ENCODE data around the gene UCK2.

The UCK2 gene

DNA sequence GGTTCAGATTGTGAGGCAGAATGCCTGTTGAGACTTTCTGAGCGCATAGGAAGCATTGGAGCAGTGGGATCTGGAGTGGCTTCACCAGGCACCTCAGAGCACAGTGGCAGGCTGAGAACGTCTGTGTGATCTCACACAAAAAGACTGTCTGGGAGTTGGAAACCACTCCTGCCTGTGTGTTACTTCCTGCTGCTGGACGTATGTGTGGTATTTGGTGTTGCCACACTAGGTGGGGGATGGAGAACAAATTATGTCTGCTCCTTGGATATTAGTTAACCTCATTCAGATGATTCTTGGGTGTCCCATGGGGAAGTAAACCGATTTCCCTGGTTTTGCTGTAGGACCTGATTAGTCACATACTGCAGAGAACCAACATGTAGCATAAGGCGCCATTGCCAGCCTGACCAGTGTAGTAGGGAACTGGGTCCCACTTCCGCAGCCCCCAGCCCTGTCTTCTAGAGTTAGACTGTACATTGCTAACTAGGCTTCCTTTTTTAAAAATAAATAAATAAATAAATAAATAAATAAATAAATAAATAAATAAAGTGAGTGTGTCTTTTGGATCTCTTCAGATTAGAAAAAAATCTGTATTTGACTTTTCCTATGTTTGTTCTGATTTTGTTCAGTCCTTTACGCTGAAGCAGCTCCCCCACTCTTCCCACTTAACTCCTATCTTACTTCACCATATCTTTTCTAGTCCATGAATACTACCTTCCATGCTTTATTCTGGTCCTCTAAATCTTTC lies 26.9 kb downstream of the UCK2 start:
- DNase-seq (ENCODE audit: low read depth in 3 of 3, low spot score in 1 of 3): no peak

DNA sequence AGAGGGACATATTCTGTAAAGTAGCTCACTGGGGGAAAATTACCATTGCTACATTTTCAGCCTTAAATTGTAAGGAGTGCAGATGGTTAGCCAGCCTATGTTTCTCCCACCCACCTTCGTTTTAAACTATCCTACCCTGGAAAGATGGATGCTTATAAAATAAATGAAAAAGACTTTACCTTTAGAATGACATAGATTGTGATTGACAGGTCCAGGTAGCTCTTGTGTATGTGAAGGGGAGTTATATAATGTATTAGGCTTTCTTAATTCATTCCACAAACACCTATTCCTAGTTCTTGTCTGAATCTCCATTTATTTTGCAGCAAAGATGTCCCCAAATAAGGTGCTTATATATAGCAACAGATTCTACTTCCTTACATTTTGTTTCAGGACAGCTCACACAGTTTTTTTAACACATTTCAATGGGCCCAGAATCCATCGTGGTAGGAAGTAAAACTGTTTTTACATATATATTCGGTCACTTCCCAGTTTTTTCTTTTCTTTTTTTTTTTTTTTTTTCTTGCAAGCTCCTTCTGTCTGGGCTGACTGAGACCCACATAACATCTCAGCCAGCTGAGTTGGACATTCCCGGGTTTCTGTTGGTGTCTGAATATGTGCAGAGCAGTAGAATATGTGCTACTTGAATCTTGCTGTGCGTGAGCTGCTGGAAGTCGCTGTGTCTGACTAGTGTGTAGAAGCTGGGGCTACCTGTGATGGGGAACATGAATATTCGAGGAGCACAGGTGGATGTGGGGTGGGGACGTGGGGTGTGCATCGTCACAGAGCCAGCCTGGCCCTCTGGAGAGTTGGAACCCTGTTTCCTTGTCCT lies 27.8 kb downstream of the UCK2 start:
- no peak for DNase-seq (ENCODE audit: low read depth in 3 of 3, low spot score in 1 of 3)

DNA sequence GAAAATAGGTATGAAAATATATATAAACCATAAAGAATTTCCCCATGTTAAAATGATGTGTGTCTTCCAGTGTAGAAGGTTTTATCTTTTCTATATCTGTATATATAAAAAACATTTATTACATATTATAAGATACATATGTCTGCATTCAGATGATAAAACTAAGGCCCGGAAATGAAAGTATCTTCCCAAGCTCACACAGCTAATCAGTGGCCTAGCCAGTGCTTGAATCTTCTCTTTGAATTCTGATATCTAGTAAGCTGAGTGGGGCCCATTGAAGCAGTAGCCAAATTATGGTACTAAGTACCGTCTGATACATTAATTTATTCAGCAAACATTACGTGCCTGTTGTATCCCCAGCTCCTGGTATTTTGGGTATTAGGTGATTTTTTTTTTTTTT lies 28.6 kb downstream of the UCK2 start:
- DNase-seq (ENCODE audit: low read depth in 3 of 3, low spot score in 1 of 3): no peak

DNA sequence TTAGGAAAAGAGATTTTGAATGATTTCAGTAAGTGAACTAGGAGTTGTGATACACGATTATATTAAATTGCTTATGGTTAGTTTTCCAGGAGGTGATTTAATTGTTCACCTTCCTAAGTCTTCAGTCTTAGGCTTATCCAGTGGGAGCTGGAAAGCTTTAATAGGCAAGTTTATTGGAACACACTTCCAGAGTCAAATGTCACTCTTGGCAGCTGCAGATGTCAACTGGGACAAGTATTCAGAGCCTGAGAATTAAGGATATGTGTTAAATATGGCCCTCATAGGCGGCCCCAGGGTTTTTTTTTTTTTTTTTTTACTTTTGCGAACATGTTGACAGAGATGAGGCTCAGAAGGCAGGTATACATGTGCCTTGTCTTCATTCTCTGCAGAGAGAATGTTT lies 29.2 kb downstream of the UCK2 start:
- DNase-seq (ENCODE audit: low read depth in 3 of 3, low spot score in 1 of 3): no peak

DNA sequence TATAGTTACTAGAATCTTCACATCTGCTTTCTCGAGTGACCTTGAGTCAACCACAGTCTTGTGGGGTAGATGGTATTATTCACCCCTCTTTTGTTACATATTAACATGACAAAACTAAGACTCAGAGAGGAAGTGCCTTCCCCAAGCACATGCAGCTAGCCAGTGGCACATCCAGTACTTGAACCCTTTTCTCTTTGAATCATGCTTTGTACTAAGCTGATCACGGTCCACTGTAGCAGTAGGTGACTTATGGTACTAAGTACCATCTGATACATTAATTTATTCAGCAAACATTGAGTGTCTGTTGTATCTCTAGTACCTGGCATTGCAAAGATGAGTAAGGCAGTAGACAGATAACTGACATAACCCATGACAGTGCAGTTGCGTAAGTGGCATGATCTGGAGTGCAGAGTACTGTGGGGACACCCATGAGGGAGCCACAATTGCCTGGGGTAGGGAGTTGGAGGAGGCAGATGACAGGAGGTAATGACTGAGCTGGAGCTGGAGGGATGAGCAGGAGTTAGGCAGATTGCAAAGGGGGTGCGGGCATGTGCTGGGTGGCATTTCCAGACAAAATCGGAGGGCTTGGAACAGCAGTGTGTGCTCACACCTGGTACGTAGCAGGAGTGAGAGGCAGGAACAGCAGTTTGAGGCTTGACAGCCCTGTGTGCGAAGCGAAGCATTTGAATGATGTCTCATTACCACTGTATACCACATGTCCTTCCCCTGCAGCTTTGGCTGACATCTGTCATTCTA lies 29.8 kb downstream of the UCK2 start:
- DNase-seq (ENCODE audit: low read depth in 3 of 3, low spot score in 1 of 3): no peak

DNA sequence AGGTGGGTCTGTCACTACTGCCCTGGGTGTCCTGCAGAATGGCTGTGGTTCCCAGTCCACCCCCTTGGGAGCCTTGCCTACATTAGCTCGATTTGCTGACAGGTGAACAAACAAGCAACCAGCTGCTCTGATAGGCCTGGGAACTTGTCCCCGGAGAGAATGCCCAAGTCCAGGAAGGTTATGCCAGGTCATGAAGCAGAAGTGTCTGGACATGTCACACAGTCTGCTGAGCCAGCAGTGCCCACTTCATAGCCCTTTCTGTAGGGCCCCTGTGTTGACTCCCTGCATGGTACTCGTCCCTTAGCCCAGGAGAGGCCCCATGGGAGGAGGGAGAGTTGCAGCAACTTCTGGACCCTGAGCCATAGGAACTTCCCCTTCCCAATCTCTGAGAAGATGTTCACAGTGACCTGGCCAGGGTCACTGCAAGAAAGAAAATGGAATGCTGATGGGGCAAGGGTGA lies 31.0 kb downstream of the UCK2 start:
- DNase-seq (ENCODE audit: low read depth in 3 of 3, low spot score in 1 of 3): no peak

DNA sequence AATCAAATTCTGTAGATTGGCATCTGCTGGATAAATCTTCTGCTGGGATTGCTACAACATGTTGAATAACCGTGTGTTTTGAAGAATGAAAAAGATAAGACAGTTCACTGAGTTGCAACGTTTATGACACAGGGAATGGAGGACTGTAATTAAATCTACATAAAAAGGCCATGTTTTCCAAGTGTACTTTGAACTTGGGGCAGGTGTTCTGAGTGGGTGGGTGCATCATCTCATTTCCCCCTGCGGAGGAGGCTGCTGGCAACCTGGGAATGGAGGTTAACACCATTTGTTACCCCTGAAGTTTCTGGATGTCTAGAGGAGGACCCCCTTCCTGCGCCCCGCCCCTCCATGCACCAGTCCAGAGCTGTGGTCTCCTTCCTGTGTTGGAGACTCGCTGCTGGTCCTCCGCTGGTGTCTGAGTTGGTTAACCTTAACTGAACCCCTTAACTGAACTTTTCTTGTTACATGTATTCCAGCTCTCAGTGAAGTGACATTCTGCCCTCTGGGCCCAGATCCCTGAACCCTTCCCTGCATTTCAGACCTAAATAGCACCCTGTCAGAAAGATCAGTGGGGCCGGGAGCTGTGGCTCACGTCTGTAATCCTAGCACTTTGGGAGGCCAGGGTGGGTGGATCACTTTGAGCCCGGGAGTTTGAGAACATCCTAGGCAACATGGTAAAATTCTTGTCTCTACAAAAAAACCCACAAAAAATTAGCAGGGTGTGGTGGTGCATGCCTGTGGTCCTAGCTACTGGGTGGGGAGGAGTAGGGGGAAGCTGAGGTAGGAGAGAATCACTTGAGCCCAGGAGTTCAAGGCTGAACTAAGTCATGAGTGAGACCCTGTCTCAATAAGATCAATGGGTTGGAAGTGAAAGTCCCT lies 31.8 kb downstream of the UCK2 start:
- no peak for DNase-seq (ENCODE audit: low read depth in 3 of 3, low spot score in 1 of 3)

DNA sequence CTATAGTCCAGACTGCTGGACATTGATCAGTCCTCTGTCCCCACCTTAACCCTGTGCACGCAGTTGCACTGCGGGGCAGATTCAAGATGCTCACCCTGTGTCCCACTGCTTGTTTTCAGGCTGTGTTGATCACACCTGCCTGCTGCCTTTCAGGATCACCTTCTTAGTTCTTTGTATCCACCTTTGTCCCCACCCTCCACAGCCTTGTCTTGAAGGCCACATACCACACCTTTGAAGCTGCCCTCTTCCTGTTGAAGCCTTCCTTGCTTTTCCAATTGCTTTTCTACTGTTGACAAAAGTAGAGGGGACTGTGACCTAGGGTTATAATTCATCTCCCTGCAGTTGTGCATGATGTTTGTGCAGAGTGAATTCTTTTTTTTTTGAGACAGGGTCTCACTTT lies 32.7 kb downstream of the UCK2 start:
- DNase-seq (ENCODE audit: low read depth in 3 of 3, low spot score in 1 of 3): no peak

DNA sequence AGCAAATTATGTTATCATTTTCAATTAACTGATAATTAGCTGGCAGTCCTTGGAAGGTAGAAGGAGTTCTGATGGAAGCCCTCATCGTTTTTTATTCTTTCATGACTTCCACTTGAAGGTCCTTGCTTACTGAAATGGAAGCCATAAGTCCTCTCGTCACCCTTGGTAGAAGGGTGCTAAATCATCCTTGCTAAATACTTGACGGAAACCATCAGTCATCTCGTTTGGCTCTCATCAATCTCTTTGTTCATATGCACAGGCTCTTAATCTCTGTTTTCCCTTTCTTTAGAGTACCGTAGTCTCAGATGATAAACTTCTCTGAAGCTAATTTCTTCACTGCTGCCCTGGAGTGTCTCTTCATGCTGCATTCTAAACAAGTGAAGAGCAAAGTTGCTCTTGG lies 34.5 kb downstream of the UCK2 start:
- DNase-seq (ENCODE audit: low read depth in 3 of 3, low spot score in 1 of 3): no peak

DNA sequence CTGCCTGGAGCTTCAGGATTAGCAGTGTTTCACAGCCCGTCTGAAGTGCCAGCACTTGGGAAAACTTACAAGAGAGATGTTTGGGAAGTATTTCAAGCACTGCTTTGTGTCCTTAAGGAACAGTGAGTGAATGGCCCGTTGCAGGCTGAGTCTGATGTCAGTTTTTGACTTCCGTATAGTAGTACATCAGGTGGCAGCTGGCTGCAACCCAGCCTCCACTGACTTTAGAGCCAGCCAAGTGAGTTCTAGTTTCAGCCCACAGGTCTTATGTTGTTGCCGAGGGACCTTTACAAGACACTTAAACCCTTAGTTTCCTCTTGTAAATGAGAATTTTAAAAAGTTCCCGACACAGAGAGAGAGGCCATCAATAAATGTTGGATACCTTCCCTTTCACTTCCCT lies 35.0 kb downstream of the UCK2 start:
- no peak for DNase-seq (ENCODE audit: low read depth in 3 of 3, low spot score in 1 of 3)

DNA sequence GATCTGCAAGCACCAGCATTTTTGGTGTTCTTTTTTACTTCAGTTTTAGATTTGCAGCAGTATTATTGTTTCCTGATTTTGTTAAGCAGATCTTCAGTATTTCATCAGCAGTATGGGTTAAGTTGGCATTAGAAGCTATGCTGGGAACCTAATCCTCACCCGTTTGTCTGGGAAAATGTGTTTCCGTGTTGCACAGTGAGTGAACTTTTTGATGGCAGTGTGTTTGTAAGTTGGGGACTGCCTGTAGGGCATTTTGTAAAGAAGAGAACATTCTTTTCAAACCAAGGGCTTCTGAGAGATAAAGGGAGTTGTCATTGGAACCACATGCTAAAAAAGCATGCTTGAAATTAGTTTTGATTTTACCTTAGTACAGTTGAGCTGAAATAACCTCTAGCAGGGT lies 35.9 kb downstream of the UCK2 start:
- DNase-seq (ENCODE audit: low read depth in 3 of 3, low spot score in 1 of 3): no peak

DNA sequence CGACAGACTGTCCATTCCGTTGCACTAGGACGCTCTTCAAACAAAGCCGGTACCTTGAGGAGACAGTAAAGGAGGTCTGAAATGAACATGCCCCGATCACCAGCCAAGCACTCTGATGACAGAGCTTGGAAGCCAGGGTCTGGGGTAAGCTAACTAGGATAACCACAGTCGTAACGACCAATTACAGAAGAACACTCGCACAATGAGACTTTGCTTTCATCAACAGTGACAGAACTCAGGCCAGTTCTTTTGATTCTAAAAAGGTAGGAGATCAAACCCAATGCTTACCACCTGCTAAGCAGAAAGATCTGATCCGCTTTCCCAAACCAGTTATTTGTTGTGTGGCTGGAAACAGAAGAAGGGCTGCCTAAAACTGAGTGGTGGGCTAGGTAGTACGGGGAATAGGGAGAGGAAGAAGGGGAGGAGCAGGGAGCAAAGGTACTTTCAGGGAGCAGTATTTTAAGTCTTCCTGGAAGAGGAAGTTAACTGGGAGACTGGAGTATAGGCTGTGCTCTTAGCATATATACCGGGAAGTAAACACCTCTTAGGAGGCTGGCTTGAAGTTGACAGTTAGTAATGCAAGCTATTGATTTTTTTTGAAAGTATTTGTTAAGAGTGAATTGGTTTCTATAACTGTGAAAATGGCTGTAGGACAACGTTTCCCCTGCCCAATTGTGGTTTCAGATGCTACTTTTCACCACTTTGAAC lies 38.4 kb downstream of the UCK2 start:
- no peak for DNase-seq (ENCODE audit: low read depth in 3 of 3, low spot score in 1 of 3)

DNA sequence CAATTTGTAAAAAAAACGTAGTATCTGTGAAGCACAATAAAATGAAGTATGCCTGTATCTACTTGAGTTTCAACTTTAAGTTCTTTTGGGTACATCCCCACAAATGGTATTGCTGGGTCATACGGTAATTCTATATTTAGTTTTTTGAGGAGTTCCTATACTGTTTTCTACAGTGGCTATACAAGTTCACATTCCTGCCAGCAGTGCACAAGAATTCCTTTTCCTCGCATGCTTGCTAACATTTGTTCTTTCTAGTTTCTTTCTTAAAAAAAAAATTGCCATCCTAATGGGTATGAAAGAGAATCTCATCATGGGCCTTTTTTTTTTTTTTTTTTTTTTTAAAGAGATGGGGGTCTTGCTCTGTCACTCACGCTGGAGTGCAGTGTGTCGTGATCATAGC lies 41.9 kb downstream of the UCK2 start:
- DNase-seq (ENCODE audit: low read depth in 3 of 3, low spot score in 1 of 3): no peak

DNA sequence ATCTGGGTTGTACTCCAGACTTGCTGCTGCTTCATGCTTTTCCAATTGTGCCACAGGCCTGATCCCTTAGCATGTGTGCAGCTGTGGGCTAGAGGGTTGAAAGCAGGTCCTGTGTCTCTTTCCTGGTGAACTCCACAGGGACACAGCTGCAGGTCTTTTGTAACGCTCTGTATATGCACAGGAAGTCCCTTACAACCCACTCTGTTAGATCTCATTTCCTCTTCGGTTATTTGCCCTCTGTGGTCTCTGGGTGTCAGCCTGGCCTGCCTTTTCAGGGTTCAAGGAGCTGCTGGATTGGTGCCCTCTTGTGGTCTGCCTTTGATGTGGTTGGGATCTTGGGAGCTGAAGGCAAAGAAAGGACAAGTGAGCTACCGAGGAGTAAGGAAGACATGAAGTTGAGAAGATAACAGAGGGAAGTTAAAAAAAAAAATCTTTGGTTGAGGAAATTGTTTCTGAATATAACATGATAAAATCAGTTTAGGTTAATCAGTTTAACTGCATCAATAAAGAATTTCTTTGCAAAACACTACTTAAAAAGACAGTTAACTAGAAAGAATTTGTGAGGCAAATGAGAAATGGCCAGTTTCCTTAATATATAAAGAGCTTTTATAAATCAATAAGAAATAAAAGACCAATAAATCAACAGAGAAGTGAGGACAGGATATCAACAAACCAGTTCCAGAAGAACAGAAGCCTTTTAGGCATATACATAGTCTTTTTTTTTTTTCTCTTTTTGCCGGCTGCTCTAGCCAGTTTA lies 44.1 kb downstream of the UCK2 start:
- peak in 1 of 3 donors; percentile 6 for DNase-seq (ENCODE audit: low read depth in 3 of 3, low spot score in 1 of 3)

DNA sequence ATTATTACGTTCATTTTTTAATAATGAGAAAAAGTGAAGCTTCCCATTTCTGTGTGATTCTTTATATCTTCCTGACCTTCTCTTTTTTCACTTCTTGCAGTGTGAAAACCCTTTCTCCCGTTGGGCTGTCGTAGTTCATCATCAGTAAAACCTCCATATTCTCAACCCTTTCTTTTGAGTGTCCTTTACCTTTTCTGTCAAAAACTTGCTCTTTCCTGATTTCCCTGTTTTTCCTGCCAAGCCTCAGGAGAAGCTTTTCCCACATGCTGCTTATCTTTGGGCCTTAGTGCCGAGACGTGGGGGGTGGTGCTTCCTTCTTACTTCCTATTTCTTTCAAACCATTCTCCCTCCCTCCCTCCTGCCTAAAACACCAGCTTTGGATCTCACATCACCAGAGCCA lies 46.1 kb downstream of the UCK2 start:
- no peak for DNase-seq (ENCODE audit: low read depth in 3 of 3, low spot score in 1 of 3)

DNA sequence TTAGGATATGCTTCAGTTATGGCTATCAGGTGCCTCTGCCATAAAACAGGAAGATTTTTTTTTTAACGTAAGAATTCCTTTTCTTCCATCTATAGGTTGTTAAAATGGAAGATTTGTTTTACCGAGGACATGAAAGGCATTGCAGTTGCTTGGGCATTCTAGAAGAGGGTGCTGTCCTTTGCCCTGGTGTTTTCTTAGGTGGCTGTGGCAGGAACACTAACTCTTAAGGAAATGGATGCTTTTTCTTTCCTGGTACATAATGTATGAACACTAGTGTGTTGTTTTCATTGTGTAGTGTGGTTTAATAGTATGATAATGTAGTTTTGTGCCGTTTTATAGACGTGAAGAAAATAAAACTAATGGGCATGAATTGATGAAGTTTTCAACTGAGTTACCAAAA lies 47.2 kb downstream of the UCK2 start:
- no peak for DNase-seq (ENCODE audit: low read depth in 3 of 3, low spot score in 1 of 3)

DNA sequence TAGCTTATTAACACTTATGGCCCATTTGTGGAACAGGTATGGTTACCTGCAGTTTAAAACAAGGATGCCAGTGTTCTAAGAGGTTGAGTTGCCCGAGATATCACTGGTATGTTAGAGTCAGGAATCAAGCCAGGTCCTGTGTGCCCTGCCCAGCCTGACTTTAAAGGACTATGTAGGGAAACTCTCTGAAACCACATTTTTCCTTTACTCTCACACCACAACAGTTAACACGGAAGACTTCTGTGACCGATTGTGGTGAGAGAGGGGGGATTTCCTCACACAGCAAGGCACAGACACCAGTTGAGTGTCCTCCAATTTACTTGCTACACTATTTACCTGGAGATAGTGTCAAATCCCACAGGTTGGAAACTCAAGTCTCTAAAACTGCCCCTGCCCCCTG lies 47.8 kb downstream of the UCK2 start:
- DNase-seq (ENCODE audit: low read depth in 3 of 3, low spot score in 1 of 3): no peak

DNA sequence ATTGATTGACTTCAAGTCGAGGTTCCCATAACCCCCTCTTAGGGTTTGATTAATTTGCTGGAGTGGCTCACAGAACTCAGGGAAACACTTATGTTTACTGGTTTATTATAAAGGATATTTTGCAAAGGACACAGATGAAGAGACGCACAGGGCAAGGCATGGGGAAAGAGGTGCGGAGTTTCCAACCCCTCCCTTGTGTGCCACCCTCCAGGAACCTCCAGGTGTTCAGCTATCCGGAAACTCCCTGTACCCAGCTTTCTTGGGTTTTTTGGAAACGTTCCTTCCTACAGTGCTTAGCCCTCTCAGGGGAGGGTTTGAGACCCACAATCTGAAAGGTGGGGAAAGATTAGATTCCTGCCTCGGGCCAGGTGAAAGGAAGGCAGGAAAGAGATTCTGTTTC lies 48.2 kb downstream of the UCK2 start:
- DNase-seq (ENCODE audit: low read depth in 3 of 3, low spot score in 1 of 3): no peak

DNA sequence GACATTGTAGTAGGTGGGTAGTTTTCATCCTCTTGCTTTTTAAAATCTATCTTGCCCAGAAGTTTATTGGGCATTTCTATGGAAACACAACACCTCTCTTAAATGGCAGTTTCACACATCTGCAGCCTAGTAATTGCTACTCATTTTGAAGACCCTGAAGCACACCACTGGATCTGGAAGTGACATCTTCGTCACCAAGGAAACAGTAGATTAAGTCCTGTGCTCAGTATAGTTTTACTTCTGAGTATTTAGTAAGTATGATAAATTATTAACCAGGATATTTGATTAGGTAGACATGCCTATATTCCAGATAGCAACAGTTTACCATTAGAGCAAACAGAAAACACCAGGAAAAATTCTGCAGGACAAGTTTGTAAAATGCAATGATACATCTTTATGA lies 48.7 kb downstream of the UCK2 start:
- DNase-seq (ENCODE audit: low read depth in 3 of 3, low spot score in 1 of 3): no peak

DNA sequence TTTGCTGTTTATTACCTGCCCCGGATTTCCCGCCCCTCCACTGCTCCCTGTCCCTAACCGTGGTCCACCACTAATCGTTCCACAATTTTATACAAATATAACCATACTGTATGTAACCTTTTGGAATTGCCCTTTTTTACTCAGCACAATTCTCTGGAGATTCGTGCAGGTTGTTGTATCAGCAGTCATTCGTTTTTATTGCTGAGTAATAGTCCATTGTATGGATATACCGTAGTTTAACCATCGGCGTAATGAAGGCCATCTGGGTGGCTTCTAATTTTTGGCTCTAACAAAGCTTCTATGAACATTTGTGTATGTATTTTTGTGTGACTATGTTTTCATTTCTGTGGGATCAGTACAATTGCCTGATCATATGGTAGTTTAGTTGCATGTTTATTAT lies 50.0 kb downstream of the UCK2 start:
- no peak for DNase-seq (ENCODE audit: low read depth in 3 of 3, low spot score in 1 of 3)
